HepG2 (cell line): Measurements from ENCODE around the gene ST6GALNAC4. TPM values are rescaled to one million over a fixed set of nuclear protein-coding genes. Genes with fewer than 3 reads are reported as not detected.

Experiments used
- polyA plus RNA-seq, 8 experiments: library from polyadenylated mRNA; depleted of rRNA in 3 of 8; stranded (reverse) in 7 of 8; unstranded in 1 of 8; fragments of >200 nt; fragmentation: Illumina TruSeq in 4 of 8; extraction: Trizol in 4 of 8; gene quantifications; 2 replicates each; pipeline versions ENCODE4 v1.2.1 to v1.2.3, GENCODE V29; 2011 to 2016; ENCODE audit warnings: low read depth in 4 of 8, missing spikeins in 1 of 8, mixed read lengths in 1 of 8; ENCODE audit not compliant: insufficient read depth in 1 of 8
- total RNA-seq, 5 experiments: library from RNA; depleted of rRNA; stranded (reverse); fragments of >200 nt; fragmentation: Illumina TruSeq; extraction: Trizol; gene quantifications; 2 replicates each; pipeline ENCODE4 v1.2.3, GENCODE V29; 2016; ENCODE audit warnings: low read depth in 1 of 5
- TF ChIP-seq, protein P1 (sequence below): sonication (generic); formaldehyde crosslinking; IDR thresholded peaks from 2 replicates; pipeline ENCODE4 v1.5.0; 2020; ENCODE audit warnings: mild to moderate bottlenecking, missing genetic modification reagents
- TF ChIP-seq, protein P2 (sequence below), 2 experiments: fragments of 450-650 bp in 1 of 2; sonication (generic) in 1 of 2; formaldehyde crosslinking in 1 of 2; IDR thresholded peaks; 2 replicates each; pipeline versions ENCODE4 v1.6.1 to v1.8.0; 2016 to 2022; ENCODE audit warnings: antibody characterized with exemption in 1 of 2, mild to moderate bottlenecking in 1 of 2, missing genetic modification reagents in 1 of 2
- TF ChIP-seq, protein P3 (sequence below): sonication (generic); formaldehyde crosslinking; IDR thresholded peaks from 2 replicates; pipeline ENCODE4 v1.4.0; 2020; ENCODE audit warnings: mild to moderate bottlenecking, missing genetic modification reagents

ST6GALNAC4 gene
- total and polyA plus RNA-seq, 2 of the 13 experiments (the other 11 are each of a cell fraction or from before 2014, with no cell fraction given): 18.8 to 27.7 TPM

GRCh38 chr9:127930231-127931091, 13.6 kb upstream of the ST6GALNAC4 start, which contains the start of gene PIP5KL1 (continued):
- TF ChIP-seq, protein P1, sequence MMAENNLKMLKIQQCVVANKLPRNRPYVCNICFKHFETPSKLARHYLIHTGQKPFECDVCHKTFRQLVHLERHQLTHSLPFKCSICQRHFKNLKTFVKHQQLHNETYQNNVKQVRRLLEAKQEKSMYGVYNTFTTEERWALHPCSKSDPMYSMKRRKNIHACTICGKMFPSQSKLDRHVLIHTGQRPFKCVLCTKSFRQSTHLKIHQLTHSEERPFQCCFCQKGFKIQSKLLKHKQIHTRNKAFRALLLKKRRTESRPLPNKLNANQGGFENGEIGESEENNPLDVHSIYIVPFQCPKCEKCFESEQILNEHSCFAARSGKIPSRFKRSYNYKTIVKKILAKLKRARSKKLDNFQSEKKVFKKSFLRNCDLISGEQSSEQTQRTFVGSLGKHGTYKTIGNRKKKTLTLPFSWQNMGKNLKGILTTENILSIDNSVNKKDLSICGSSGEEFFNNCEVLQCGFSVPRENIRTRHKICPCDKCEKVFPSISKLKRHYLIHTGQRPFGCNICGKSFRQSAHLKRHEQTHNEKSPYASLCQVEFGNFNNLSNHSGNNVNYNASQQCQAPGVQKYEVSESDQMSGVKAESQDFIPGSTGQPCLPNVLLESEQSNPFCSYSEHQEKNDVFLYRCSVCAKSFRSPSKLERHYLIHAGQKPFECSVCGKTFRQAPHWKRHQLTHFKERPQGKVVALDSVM (CRISPR knock-in tag): no peak
- TF ChIP-seq, protein P2, sequence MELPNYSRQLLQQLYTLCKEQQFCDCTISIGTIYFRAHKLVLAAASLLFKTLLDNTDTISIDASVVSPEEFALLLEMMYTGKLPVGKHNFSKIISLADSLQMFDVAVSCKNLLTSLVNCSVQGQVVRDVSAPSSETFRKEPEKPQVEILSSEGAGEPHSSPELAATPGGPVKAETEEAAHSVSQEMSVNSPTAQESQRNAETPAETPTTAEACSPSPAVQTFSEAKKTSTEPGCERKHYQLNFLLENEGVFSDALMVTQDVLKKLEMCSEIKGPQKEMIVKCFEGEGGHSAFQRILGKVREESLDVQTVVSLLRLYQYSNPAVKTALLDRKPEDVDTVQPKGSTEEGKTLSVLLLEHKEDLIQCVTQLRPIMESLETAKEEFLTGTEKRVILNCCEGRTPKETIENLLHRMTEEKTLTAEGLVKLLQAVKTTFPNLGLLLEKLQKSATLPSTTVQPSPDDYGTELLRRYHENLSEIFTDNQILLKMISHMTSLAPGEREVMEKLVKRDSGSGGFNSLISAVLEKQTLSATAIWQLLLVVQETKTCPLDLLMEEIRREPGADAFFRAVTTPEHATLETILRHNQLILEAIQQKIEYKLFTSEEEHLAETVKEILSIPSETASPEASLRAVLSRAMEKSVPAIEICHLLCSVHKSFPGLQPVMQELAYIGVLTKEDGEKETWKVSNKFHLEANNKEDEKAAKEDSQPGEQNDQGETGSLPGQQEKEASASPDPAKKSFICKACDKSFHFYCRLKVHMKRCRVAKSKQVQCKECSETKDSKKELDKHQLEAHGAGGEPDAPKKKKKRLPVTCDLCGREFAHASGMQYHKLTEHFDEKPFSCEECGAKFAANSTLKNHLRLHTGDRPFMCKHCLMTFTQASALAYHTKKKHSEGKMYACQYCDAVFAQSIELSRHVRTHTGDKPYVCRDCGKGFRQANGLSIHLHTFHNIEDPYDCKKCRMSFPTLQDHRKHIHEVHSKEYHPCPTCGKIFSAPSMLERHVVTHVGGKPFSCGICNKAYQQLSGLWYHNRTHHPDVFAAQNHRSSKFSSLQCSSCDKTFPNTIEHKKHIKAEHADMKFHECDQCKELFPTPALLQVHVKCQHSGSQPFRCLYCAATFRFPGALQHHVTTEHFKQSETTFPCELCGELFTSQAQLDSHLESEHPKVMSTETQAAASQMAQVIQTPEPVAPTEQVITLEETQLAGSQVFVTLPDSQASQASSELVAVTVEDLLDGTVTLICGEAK (IDR thresholded peaks at IDR 0.05): no peak
- TF ChIP-seq, protein P2 (CRISPR knock-in tag; IDR thresholded peaks at IDR 0.05): no peak
- TF ChIP-seq, protein P3, sequence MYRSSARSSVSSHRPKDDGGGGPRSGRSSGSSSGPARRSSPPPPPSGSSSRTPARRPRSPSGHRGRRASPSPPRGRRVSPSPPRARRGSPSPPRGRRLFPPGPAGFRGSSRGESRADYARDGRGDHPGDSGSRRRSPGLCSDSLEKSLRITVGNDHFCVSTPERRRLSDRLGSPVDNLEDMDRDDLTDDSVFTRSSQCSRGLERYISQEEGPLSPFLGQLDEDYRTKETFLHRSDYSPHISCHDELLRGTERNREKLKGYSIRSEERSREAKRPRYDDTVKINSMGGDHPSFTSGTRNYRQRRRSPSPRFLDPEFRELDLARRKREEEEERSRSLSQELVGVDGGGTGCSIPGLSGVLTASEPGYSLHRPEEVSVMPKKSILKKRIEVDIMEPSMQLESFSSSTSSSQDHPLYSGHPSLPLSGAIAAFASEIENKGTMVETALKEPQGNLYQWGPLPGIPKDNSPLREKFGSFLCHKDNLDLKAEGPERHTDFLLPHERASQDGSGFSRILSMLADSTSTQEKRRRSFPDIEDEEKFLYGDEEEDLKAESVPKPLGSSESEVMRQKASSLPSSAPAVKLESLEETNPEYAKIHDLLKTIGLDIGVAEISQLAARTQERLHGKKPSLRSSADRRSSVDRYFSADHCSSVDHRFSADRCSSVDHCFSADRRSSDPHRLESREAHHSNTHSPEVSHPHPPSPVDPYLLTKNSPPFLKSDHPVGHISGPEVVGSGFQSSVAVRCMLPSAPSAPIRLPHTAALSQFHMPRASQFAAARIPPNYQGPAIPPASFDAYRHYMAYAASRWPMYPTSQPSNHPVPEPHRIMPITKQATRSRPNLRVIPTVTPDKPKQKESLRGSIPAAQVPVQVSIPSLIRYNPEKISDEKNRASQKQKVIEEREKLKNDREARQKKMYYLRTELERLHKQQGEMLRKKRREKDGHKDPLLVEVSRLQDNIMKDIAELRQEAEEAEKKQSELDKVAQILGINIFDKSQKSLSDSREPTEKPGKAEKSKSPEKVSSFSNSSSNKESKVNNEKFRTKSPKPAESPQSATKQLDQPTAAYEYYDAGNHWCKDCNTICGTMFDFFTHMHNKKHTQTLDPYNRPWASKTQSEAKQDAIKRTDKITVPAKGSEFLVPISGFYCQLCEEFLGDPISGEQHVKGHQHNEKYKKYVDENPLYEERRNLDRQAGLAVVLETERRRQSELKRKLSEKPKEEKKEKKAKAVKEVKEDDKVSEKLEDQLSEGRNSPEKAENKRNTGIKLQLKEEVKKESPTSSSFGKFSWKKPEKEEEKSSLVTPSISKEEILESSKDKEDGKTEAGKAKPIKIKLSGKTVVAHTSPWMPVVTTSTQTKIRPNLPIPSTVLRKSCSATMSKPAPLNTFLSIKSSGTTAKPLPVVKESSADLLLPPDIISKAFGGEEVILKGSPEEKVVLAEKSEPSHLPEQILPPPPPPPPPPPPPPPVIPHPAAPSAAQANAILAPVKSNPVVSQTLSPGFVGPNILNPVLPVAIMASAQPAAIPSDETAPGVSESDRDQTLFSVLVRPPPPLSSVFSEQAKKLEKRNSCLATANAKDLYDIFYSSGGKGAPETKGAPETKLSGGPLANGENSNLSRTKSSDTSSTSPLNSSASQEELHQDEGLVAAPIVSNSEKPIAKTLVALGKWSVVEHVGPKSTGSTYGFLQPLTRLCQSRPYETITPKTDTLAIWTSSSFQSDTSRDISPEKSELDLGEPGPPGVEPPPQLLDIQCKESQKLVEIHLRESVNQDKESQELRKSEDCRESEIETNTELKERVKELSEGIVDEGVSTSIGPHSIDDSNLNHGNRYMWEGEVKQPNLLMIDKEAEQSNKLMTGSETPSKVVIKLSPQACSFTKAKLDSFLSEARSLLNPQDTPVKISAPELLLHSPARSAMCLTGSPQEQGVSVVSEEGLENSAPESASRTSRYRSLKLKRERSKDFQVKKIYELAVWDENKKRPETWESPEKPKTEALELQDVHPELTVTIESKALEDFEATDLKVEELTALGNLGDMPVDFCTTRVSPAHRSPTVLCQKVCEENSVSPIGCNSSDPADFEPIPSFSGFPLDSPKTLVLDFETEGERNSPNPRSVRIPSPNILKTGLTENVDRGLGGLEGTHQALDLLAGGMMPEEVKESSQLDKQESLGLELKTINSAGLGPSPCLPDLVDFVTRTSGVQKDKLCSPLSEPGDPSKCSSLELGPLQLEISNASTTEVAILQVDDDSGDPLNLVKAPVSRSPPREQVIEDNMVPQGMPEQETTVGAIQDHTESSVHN (CRISPR knock-in tag): no peak
